HepG2 (cell line): Measurements from ENCODE around the gene CTRL. TPM values are rescaled to one million over a fixed set of nuclear protein-coding genes. Genes with fewer than 3 reads are reported as not detected.

Source experiments
- GLMP ChIP-seq: sonication (generic); formaldehyde crosslinking; IDR thresholded peaks from 2 replicates; pipeline ENCODE4 v1.9.0; 2021; ENCODE audit warnings: missing genetic modification reagents, mild to moderate bottlenecking, borderline replicate concordance
- HIVEP1 ChIP-seq: sonication (generic); formaldehyde crosslinking; IDR thresholded peaks from 2 replicates; pipeline ENCODE4 v1.4.0; 2020; ENCODE audit warnings: mild to moderate bottlenecking, missing genetic modification reagents
- HOMEZ ChIP-seq: IDR thresholded peaks from 2 replicates; pipeline ENCODE4 v1.6.1; 2016; ENCODE audit warnings: low read depth
- MXD4 ChIP-seq: IDR thresholded peaks from 2 replicates; pipeline ENCODE4 v1.6.1; 2016; ENCODE audit warnings: mild to moderate bottlenecking, missing biosample characterization, missing genetic modification reagents
- REPIN1 ChIP-seq: sonication (generic); formaldehyde crosslinking; IDR thresholded peaks from 2 replicates; pipeline ENCODE4 v1.8.0; 2022; ENCODE audit warnings: missing genetic modification reagents, low read depth, mild to moderate bottlenecking, borderline replicate concordance
- ZBTB39 ChIP-seq: sonication (generic); formaldehyde crosslinking; IDR thresholded peaks from 2 replicates; pipeline ENCODE4 v1.5.0; 2020; ENCODE audit warnings: missing genetic modification reagents
- ZBTB43 ChIP-seq: sonication (generic); formaldehyde crosslinking; conservative IDR thresholded peaks from 2 replicates; pipeline ENCODE4 v1.4.0; 2020; ENCODE audit warnings: missing genetic modification reagents
- ZFP90 ChIP-seq: sonication (generic); formaldehyde crosslinking; IDR thresholded peaks from 2 replicates; pipeline ENCODE4 v1.8.0; 2022; ENCODE audit warnings: missing genetic modification reagents, mild to moderate bottlenecking, inconsistent platforms, borderline replicate concordance
- ZFP91 ChIP-seq: sonication (generic); formaldehyde crosslinking; IDR thresholded peaks from 2 replicates; pipeline ENCODE4 v1.9.0; 2022; ENCODE audit warnings: missing genetic modification reagents, mild to moderate bottlenecking, borderline replicate concordance
- ZNF138 ChIP-seq: sonication (generic); formaldehyde crosslinking; IDR thresholded peaks from 2 replicates; pipeline ENCODE4 v1.5.0; 2020; ENCODE audit warnings: mild to moderate bottlenecking, low read depth, missing genetic modification reagents
- ZNF354B ChIP-seq: sonication (generic); formaldehyde crosslinking; IDR thresholded peaks from 2 replicates; pipeline ENCODE4 v1.8.0; 2022; ENCODE audit warnings: mild to moderate bottlenecking, missing genetic modification reagents
- ZNF367 ChIP-seq: sonication (generic); formaldehyde crosslinking; IDR thresholded peaks from 2 replicates; pipeline ENCODE4 v1.4.0; 2020; ENCODE audit warnings: missing genetic modification reagents, borderline replicate concordance
- ZNF589 ChIP-seq: sonication (generic); formaldehyde crosslinking; conservative IDR thresholded peaks from 2 replicates; pipeline ENCODE4 v1.8.0; 2022; ENCODE audit warnings: mild to moderate bottlenecking, moderate library complexity, missing genetic modification reagents
- ZNF615 ChIP-seq: sonication (generic); formaldehyde crosslinking; IDR thresholded peaks from 2 replicates; pipeline ENCODE4 v1.5.0; 2020; ENCODE audit warnings: mild to moderate bottlenecking, missing genetic modification reagents, borderline replicate concordance
- ZNF782 ChIP-seq: sonication (generic); formaldehyde crosslinking; IDR thresholded peaks from 2 replicates; pipeline ENCODE4 v1.4.0; 2020; ENCODE audit warnings: missing genetic modification reagents, mild to moderate bottlenecking, borderline replicate concordance
- polyA plus RNA-seq, 8 experiments: library from polyadenylated mRNA; depleted of rRNA in 3 of 8; stranded (reverse) in 7 of 8; unstranded in 1 of 8; fragments of >200 nt; fragmentation: Illumina TruSeq in 4 of 8; extraction: Trizol in 4 of 8; gene quantifications; 2 replicates each; pipeline versions ENCODE4 v1.2.1 to v1.2.3, GENCODE V29; 2011 to 2016; ENCODE audit warnings: low read depth in 4 of 8, missing spikeins in 1 of 8, mixed read lengths in 1 of 8; ENCODE audit not compliant: insufficient read depth in 1 of 8
- total RNA-seq, 5 experiments: library from RNA; depleted of rRNA; stranded (reverse); fragments of >200 nt; fragmentation: Illumina TruSeq; extraction: Trizol; gene quantifications; 2 replicates each; pipeline ENCODE4 v1.2.3, GENCODE V29; 2016; ENCODE audit warnings: low read depth in 1 of 5

The CTRL gene
- total and polyA plus RNA-seq, 2 of the 13 experiments (the other 11 are each of a cell fraction or from before 2014, with no cell fraction given): 1.9 to 2.7 TPM

- TF ChIP-seq ZFP91 (CRISPR knock-in tag): peak; percentile 43; the same call in 1 of the 2 replicates
- no peak for TF ChIP-seq ZBTB43
- TF ChIP-seq ZFP90: peak; percentile 15; the same call in 1 of the 2 replicates
- TF ChIP-seq MXD4 (CRISPR knock-in tag): no peak
- no peak for TF ChIP-seq ZNF354B (CRISPR knock-in tag)
- TF ChIP-seq ZNF782 (CRISPR knock-in tag): peak; percentile 78
- TF ChIP-seq GLMP: no peak
- 0 out of 2 replicates have a peak, but pooled peaks have one; percentile 28 for TF ChIP-seq ZNF138
- TF ChIP-seq HOMEZ (CRISPR knock-in tag): no peak
- TF ChIP-seq ZNF615 (CRISPR knock-in tag): peak; percentile 90; the same call in 1 of the 2 replicates
- no peak; the same call in 1 of the 2 replicates for TF ChIP-seq REPIN1
- TF ChIP-seq ZNF367 (CRISPR knock-in tag): no peak
- peak; percentile 32; the same call in 1 of the 2 replicates for TF ChIP-seq HIVEP1 (CRISPR knock-in tag)
- peak; percentile 71; the same call in 1 of the 2 replicates for TF ChIP-seq ZBTB39 (CRISPR knock-in tag)
- TF ChIP-seq ZNF589 (CRISPR knock-in tag): no peak
These were observed 4.6 kb upstream of the CTRL start, which contains the start of gene PSMB10 (continued) for GRCh38 chr16:67936124-67936879.
